ENCODE results near the gene EXOC3.
"Not testable (repeated sequence)": the region's sequence is repeated elsewhere in the genome, so short reads cannot be mapped to it uniquely, and the experiment has no call there.

The EXOC3 gene

GRCh38 chr5:411728-412127 is 31.2 kb upstream of the EXOC3 start:
- DNase-seq (ENCODE audit: insufficient read length, low spot score) (no peak), FAIRE-seq (no peak)
- TF ChIP-seq, protein P1, sequence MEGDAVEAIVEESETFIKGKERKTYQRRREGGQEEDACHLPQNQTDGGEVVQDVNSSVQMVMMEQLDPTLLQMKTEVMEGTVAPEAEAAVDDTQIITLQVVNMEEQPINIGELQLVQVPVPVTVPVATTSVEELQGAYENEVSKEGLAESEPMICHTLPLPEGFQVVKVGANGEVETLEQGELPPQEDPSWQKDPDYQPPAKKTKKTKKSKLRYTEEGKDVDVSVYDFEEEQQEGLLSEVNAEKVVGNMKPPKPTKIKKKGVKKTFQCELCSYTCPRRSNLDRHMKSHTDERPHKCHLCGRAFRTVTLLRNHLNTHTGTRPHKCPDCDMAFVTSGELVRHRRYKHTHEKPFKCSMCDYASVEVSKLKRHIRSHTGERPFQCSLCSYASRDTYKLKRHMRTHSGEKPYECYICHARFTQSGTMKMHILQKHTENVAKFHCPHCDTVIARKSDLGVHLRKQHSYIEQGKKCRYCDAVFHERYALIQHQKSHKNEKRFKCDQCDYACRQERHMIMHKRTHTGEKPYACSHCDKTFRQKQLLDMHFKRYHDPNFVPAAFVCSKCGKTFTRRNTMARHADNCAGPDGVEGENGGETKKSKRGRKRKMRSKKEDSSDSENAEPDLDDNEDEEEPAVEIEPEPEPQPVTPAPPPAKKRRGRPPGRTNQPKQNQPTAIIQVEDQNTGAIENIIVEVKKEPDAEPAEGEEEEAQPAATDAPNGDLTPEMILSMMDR (IDR thresholded peaks at IDR 0.05; ENCODE audit: insufficient read depth, missing control alignments), result no peak

- FAIRE-seq; DNase-seq (ENCODE audit: insufficient read length, low spot score): not testable (repeated sequence)
These were observed 27.7 kb upstream of the EXOC3 start for GRCh38 chr5:414991-415927.

DNA sequence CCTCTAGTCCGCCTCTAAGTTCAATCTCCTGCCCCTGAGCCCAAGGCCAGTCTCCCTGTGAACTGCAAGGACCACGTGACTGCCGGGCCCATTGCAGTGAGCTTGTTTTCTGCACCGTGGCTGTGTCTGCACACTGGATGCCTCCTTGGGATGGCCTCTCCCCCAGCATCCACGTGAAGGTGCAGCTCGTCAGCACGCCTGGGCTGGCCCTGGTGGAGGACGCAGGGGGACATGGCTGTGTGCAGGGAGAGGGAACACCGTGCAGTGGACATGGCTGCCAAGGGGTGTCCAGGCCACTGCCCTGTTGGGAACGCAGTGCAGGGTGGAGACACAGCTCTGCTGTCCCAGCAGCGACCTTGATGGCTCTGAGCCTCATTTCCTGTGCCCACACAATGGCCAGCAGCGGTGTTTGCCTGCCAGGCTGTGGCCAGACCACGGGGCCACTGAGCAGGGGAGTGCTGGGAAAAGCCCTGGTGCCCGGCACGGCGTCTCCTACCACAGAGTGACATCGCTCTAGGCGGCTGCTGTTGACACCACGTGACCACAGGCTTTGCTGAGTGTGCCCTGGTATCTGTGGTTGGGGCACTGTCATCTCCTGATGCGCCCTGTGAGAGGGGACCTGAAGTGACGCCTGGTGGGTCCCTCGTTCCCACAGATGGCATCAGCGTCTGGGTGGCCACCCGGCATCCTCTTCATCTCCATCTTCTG is 26.9 kb upstream of the EXOC3 start:
- FAIRE-seq (no peak), DNase-seq (ENCODE audit: insufficient read length, low spot score) (no peak)
- TF ChIP-seq, protein P1 (IDR thresholded peaks at IDR 0.05; ENCODE audit: insufficient read depth, missing control alignments), result no peak

DNA sequence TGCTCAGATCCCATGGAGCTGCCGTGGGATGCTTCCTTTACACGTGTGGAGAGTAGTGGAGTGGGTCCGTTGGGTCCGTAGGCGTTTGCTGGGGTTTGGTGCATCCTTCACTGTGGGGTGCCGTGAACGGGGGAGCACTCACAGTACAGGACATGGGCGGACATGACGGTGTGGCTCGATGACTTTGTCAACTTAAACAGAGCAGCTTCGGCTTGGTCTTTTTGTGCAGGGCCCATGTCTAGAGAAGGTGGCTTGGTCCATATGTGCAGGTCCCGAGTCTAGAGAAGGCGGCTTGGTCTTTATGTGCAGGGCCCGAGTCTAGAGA is 26.4 kb upstream of the EXOC3 start:
- TF ChIP-seq, protein P1 (IDR thresholded peaks at IDR 0.05; ENCODE audit: insufficient read depth, missing control alignments), result no peak
- FAIRE-seq, result no peak

DNA sequence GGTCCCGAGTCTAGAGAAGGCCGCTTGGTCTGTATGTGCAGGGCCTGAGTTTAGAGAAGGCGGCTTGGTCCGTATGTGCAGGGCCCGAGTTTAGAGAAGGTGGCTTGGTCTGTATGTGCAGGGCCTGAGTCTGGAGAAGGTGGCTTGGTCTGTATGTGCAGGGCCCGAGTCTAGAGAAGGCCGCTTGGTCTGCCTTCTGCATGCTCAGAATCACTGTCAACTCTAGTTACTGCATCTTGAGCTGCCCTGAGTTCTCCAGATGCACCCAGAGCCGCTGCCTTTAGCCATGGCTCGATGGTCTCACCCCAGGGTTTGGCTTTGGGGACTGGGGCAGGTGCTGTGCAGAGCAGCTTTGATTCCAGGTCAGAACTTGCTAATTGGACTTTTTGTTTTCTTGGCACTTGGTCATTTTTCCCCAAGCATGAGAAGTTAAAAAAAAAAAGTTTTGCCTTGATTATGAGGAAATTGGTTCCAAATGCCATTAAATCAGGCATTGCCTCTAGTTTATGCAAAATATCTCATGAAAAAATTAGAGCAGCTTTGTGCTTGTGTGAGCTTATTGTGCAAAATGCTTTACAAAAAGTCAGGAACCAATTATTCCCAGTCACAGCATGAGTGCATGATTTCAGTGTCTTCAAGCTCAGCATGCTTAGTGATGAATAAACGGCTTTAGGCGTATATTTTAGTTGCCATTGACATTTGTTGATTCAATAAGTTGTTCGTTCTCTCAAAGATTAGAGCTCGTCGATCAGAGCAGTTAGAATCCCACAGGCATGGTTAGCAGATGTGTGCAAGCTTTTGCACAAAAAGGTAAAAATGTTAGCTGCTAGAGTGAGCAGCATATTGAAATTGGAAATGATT is 25.4 kb upstream of the EXOC3 start:
- DNase-seq (ENCODE audit: insufficient read length, low spot score), result no peak
- FAIRE-seq, result no peak
- TF ChIP-seq, protein P1 (IDR thresholded peaks at IDR 0.05; ENCODE audit: insufficient read depth, missing control alignments), result no peak

More for the DNA sequence above, 26.4 kb upstream of the EXOC3 start:
- no peak for DNase-seq (ENCODE audit: insufficient read length, low spot score)

- TF ChIP-seq, protein P1 (IDR thresholded peaks at IDR 0.05; ENCODE audit: insufficient read depth, missing control alignments), result no peak
- DNase-seq (ENCODE audit: insufficient read length, low spot score) (no peak), FAIRE-seq (no peak)
These were observed 24.5 kb upstream of the EXOC3 start for GRCh38 chr5:418162-419121.
